K562 (cell line): Measurements from ENCODE around the gene NDUFS3. TPM values are rescaled to one million over a fixed set of nuclear protein-coding genes. Genes with fewer than 3 reads are reported as not detected.

Experiments used
- CREBBP ChIP-seq: IDR thresholded peaks from one replicate; pipeline ENCODE4 v1.6.1; 2012; ENCODE audit warnings: low read depth, mild to moderate bottlenecking, control low read depth, inconsistent platforms, low read length
- CSDE1 ChIP-seq, 2 experiments: fragments of 450-650 bp; IDR thresholded peaks; 2 replicates each; pipeline ENCODE4 v1.6.1; 2016; ENCODE audit warnings: mild to moderate bottlenecking in 1 of 2
- ELF1 ChIP-seq: fragments of 200-800 bp; sonication (Bioruptor generic); IDR thresholded peaks from 2 replicates; pipeline ENCODE4 v1.6.1; 2016; ENCODE audit warnings: missing genetic modification characterization, missing compliant biosample characterization
- ELF2 ChIP-seq: fragments of 250-450 bp; sonication (Bioruptor Pico); IDR thresholded peaks from 2 replicates; pipeline ENCODE4 v1.5.0; 2021; ENCODE audit warnings: mild to moderate bottlenecking
- EP400 ChIP-seq: fragments of 450-650 bp; IDR thresholded peaks from 2 replicates; pipeline ENCODE4 v1.6.1; 2017; ENCODE audit warnings: antibody characterized with exemption, mild to moderate bottlenecking, moderate library complexity
- FOS ChIP-seq: IDR thresholded peaks from 3 replicates; pipeline ENCODE4 v1.6.1; 2011; ENCODE audit not compliant: insufficient read length; ENCODE audit errors: extremely low read depth
- KDM4B ChIP-seq, 2 experiments: fragments of 450-650 bp in 1 of 2; sonication (generic) in 1 of 2; IDR thresholded peaks; 2 replicates each; pipeline ENCODE4 v1.6.1; 2016 to 2017; ENCODE audit warnings: borderline replicate concordance in 2 of 2, antibody characterized with exemption in 1 of 2, low read depth in 1 of 2, mild to moderate bottlenecking in 1 of 2
- MGA ChIP-seq: fragments of 450-650 bp; IDR thresholded peaks from 2 replicates; pipeline ENCODE4 v1.6.1; 2016; ENCODE audit warnings: mild to moderate bottlenecking, moderate library complexity
- RUNX1 ChIP-seq: sonication (generic); IDR thresholded peaks from 2 replicates; pipeline ENCODE4 v1.6.1; 2016; ENCODE audit warnings: antibody characterized with exemption, low read depth
- SMAD3 ChIP-seq: fragments of 450-650 bp; formaldehyde crosslinking; conservative IDR thresholded peaks from 2 replicates; pipeline ENCODE4 v1.4.0; 2020; ENCODE audit warnings: mild to moderate bottlenecking
- ZNF316 ChIP-seq: fragments of 450-650 bp; IDR thresholded peaks from 2 replicates; pipeline ENCODE4 v1.6.1; 2016
- ZNF785 ChIP-seq: fragments of 250-450 bp; sonication (Bioruptor Pico); IDR thresholded peaks from 2 replicates; pipeline ENCODE4 v1.4.0; 2020; ENCODE audit warnings: mild to moderate bottlenecking
- polyA plus RNA-seq, 8 experiments: library from polyadenylated mRNA; depleted of rRNA in 4 of 8; stranded (reverse) in 5 of 8; unstranded in 3 of 8; fragments of >200 nt; fragmentation: Nextera tagmentation in 2 of 8; fragmentation: Illumina TruSeq in 1 of 8; extraction: Ambion mirVana in 2 of 8; extraction: Trizol in 1 of 8; gene quantifications; 2 replicates each; pipeline versions ENCODE4 v1.2.1 to v1.2.3, GENCODE V29; 2011 to 2014; ENCODE audit warnings: inconsistent platforms in 1 of 8, missing spikeins in 1 of 8
- total RNA-seq, 7 experiments: library from RNA; depleted of rRNA in 6 of 7; stranded (reverse); fragments of >200 nt in 6 of 7; fragmentation: Illumina TruSeq in 2 of 7; extraction: Trizol in 2 of 7; gene quantifications; 2 replicates each; pipeline versions ENCODE4 v1.2.1 to v1.2.3, GENCODE V29; 2011 to 2021; ENCODE audit warnings: low replicate concordance in 1 of 7
- TF ChIP-seq, protein P1 (sequence below): fragments of 250-450 bp; sonication (Bioruptor Pico); IDR thresholded peaks from 2 replicates; pipeline ENCODE4 v1.4.0; 2020; ENCODE audit warnings: borderline replicate concordance

Gene NDUFS3
- total and polyA plus RNA-seq, 9 of the 15 experiments (the other 6 are each of a cell fraction or from before 2014, with no cell fraction given) = 38.7 to 341 (median 194) TPM

- TF ChIP-seq, protein P1, sequence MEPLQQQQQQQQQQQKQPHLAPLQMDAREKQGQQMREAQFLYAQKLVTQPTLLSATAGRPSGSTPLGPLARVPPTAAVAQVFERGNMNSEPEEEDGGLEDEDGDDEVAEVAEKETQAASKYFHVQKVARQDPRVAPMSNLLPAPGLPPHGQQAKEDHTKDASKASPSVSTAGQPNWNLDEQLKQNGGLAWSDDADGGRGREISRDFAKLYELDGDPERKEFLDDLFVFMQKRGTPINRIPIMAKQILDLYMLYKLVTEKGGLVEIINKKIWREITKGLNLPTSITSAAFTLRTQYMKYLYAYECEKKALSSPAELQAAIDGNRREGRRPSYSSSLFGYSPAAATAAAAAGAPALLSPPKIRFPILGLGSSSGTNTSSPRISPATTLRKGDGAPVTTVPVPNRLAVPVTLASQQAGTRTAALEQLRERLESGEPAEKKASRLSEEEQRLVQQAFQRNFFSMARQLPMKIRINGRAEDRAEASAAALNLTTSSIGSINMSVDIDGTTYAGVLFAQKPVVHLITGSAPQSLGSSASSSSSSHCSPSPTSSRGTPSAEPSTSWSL (CRISPR knock-in tag) = no peak
- TF ChIP-seq ELF2 (CRISPR knock-in tag) = peak; percentile 87
- peak; percentile 97 for TF ChIP-seq EP400
- TF ChIP-seq SMAD3 (CRISPR knock-in tag) = no peak
- TF ChIP-seq CSDE1 (IDR thresholded peaks at IDR 0.05) = peak; percentile 81 to 95; a peak in 2 of 4 replicates
- TF ChIP-seq ZNF316 = 0 out of 2 replicates have a peak, but pooled peaks have one; percentile 9
- no peak for TF ChIP-seq ZNF785 (CRISPR knock-in tag)
- TF ChIP-seq RUNX1 = no peak
- TF ChIP-seq FOS = no peak
- peak; percentile 85 for TF ChIP-seq ELF1
- TF ChIP-seq MGA = no peak; the same call in 1 of the 2 replicates
- TF ChIP-seq KDM4B (IDR thresholded peaks at IDR 0.05; ENCODE audit: borderline replicate concordance in 2 of 2, low read depth in 1 of 2) = peak in 1 of 2 experiments; percentile 100; a peak in 2 of 4 replicates
- no peak for TF ChIP-seq CREBBP
These were observed at the start of gene NDUFS3, which contains the start of gene KBTBD4 (continued) for GRCh38 chr11:47578524-47579494.
